ENCODE measurements around the gene DMD.

Gene DMD

DNA sequence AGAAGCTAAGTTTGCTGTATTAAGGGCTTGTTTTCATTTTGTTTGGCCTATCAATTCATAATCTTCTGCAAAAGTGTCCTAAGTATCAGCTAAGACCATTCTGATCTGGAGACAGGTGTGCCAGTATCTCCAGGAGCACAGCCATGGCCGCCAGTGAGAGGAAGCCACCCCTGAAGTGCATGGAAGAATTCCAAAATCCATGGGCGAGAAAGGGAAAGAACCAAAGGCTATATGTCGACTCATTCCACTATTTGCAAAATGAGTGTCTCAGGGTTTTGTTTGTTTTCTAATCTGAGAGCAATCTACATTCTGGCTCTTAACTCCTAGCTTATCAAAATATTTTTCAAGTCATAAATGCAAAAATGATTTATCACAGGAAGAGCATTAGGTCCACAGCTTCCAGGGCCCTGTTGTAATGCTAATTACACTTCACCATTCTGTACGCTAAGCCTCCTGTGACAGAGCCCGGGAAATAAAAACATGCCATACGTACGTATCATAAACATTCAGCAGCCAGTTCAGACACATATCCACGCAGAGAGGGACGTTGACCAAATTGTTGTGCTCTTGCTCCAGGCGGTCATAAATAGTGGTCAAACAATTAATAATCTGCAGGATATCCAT, 2002.2 kb downstream of the DMD start:
- no peak for DNase-seq

DNA sequence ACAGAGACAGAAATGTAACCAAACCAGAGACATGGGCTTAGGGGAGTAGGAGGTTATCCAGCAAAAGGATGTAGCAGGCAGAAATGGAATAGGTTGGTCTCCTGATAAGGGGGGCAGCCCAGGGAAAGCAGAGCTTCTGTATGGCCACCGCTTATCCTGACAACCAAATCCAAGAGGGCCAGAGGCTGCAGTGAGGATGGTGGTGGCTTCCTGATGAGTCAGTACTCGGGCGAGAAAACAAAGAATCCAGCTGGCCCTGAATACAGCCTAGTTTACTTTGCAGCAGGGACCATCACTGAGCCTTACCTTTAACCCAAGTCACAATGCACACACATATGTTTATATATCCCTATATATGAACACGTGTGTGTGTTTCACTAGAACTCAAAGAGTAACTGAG, 2009.8 kb downstream of the DMD start:
- DNase-seq: no peak

DNA sequence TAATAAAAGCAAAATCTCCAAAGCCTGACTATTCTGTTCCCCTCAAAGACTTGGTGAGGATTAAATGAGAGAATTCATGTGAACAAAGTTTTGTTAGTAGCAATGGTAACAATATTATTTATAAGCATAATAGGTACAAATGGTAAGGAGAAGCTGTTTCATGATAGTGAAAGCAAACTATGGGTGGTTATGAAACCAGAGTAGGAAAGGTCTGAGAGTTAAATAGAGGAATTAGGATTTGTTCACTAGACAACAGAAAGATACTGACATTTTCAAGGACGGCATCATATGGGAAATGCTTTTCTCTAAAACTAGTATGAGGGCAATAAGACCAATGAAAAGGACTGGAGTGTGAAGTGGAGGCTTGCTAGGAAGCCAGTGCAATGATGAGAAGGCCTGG, 2010.9 kb downstream of the DMD start:
- no peak for DNase-seq

DNA sequence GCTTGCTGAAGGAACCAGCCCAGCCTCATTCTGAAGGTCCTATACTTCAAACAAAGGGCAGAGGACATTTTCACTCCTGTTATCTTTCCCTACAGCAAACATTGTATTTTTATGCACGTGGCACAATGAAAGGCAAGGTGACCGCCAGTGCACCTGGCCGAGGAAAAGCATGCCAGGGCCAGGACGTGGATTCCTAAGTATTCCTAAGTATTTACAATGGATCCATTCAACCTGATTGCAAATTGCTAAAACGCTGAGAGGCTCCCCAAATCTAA, 2011.6 kb downstream of the DMD start:
- no peak for DNase-seq

DNA sequence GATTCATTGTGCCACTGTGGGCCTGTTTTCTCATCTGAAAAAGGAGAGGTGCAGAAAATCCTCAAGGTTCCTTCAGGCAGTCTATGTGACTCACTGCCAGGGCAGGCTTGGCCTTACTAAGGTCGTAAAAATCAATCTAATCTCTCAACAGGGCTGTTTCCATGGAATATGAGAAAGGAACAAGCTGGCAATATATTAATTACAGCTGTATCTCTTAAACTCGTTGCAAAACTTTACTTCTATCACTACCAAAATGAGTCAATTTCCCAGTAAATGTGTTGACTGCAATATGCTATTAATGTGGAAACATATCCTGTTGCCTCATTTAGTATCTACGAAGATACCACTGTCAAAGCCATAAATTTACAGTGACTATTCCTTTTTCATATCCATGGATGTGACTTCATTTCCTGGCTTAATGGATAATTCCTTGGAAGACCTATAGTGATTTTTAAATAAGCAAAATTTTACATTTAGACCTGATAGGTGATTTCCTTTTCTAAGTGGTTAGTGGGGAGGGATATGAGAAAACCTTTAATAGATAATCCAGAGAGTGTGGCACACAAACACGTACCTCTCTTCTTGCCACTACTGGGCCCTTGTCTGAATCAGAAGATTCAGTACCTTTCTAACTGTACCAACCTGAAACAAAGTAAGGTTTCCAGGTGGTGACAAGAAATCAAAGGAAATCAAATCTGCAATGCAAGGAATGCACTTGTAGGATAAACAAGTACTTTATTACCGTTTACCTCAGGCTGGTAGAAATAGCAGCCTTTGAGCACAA, 2012.1 kb downstream of the DMD start:
- DNase-seq: no peak

DNA sequence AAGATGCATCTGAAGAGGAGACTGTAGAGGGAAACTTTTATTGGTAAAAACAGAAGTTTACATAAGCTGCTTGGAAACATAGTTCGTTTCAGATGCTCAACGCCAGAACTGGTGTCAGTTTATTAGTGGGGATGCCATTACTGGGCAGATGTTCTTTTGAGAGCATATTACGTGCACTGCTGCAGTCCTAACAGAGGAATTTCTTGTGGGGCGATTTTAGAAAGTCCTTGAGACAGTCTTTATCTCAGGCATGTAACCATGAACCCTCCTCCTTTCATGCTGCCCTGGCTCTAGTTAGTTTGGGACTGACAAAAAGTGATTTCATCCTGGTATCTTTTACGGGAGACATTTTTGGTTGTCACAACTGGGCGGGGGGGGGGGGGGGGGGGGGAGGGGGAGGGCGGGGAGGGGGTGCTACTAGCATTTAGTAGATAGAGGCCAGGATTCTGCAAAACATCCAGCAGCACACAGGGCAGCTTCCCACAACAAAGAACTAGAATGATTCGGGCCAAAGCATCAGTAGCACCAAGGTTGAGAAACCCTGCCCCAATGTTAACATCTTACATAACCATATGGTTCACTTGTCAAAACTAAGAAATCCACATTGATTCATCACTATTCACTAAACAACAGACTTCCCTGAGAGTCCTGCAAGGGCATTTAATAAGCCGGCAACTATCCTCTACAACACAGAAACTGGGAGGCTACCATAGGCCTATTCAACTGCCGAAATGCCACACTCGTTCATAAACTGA, 2021.0 kb downstream of the DMD start:
- DNase-seq: no peak

DNA sequence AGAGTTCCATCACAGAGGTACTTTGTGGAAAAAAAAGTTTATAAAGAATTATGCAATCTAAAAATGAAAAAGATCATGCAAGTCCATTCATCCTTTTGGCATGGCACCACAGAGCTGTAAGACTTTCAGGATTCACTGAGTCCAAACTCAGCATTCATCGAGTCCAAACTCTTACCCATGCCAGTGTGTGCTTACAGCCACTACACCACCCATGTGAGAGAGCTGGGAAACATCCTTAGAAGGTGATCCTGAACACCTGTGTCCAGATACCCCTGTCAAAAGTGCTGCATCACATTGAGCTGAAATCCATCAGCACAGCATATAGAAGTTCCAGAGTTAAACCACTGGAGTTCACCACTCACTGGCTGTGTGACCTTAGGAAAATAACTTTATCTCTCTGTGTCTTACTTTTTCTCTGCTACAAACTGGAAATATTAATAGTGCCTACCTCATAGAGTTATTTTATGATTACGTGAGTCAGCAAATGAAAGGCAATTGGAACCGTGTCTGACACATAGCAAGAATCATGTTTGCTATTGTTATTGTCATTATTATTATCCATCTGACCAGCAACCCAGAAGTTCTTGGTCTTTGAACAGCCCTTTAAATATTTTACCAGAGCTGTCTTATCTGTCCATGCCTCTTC, 2024.5 kb downstream of the DMD start:
- DNase-seq: no peak

DNA sequence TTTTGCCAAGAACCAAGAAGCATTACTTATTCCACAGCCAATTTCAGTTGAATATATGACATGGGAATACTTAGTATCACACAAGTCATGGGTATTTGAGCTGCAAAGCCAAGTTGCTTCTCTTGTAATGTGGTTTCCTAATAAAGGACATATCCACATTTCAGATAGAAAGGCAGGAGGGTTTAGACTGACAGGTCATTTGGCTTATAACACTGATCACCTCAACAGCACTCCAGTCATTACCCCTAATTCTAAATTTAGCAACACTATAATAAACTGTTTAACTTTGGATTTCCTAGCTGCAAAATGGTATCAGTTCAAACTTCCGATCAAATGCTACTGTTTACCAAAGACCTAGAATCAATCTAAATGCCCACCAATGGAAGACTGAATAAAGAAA, 2025.5 kb downstream of the DMD start:
- DNase-seq: no peak

DNA sequence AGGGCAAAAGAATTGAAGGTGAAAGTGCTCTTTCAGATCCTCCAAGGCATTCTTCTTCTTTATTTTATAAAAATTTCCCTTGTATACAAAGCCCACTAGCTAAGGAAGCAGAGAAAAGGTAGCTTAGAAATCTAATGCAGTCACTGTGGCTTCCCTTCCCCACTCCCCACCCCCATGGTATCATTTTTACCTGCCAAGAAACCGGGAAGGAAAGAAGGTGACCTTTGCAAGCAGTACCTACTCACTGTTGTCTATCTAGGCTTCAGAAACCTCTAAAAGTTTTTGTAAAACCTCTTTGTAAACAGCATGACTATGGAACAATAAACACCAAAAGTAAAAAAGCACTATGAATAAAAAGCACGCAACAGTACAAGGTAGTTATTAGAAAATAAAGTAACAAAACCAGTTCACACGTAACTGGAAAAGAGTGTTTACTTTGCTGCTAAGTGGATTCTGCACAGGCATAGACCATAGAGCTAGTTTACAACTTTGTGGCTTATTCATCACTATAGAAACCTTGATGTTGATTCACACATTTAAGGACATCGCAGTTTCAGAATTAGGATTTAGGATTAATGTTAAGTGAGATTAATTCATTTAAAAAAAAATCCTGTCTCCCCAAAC, 2029.9 kb downstream of the DMD start:
- no peak for DNase-seq

DNA sequence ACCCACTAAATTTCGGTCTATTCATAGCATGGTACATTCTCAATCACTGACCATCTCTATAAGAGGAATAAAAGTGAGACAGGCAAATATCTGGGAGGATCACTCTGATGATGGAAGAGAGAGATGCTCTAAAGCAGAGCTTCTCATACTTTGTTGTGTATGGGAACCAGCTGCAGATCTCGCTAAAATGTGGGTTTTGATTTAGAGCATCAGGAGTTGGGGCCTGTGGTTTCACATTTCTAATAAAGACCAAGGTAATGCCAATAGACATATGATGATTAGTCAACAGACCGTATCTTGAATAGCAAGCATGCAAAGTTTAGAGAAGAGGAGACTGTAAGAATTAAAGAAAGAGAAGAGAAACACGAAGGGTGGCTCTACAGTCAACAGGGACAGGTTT, 2032.1 kb downstream of the DMD start:
- DNase-seq: no peak

DNA sequence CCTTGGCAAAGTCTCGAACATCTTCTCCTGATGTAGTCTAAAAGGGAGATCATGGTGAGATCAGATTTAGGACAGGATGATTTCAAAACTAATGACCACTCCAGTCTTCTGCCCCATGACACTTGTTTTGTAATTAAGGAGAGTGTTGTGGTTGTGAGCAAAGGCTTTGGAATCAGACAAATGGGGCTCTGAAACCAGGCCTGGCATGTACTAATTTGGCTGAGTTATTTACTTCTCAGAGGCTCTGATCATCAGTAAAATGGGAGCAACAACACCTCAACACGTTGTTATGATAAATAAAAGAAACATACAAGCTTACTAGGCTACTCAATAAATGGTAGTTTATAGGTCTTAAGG, 2032.6 kb downstream of the DMD start:
- DNase-seq: no peak

DNA sequence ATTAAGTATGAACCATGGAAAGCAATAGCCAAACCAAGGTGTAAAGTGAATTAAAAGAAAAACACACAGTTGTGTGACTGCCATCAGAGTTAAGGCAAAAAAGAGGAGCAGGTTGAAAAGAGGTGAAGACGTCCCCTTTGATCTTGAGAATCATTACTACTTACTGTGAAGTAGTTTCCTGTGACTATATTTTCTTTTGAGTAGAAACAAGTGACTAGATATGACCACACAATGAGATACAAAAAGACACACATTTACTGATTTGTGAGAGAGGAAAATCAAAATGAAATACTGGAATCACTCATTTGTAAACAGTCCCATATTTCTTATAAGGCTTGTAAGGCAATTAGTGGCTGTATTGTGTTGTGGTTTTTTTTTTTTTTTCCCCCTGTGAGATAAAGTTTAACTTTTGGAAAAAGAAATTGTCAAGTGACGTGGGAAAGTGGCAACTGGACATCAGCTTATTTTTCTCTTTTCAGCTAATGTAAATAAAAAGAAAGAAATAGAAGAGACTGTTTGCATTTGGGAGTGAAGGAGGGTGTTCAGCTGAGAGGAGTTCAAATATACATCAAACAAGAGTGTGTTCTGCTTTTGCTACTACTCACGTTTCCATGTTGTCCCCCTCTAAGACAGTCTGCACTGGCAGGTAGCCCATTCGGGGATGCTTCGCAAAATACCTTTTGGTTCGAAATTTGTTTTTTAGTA, 2033.1 kb downstream of the DMD start:
- no peak for DNase-seq

DNA sequence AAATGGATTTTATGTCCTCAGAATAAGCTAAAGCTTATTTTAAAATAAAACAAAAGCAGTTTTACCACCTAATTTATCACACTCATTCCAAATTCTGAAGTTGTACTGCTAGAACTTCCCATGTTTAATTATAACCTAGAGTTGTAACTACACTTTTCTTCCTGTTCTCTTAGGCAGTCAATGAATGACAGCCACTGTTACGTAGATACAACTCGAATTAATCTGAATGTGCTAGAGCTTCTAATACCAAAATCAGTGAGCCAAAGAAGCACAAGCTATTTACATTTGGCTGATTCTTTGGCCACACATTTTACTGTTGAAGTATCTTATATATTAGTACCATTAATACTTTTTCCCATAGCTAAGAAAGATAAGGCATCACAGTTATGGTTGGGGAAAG, 2040.6 kb downstream of the DMD start:
- no peak for DNase-seq

DNA sequence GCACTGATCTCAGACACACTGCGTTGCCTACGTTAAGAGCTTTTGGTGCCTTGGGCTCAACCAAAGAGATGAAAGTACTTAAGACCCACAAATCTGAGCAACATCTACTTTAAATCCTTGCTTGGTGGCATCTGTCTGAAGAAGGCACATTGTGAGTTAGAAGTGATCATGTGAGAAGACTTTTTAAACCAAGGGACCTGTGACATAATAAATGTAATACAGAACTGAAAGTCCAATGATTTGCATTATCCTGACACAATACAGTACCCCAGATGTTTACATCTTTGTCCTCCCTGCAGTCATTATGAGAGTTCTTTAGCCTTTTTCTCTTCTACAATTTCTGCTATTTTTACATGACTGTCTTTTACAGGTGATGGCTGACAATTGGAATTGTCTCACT, 2042.8 kb downstream of the DMD start:
- DNase-seq: no peak

DNA sequence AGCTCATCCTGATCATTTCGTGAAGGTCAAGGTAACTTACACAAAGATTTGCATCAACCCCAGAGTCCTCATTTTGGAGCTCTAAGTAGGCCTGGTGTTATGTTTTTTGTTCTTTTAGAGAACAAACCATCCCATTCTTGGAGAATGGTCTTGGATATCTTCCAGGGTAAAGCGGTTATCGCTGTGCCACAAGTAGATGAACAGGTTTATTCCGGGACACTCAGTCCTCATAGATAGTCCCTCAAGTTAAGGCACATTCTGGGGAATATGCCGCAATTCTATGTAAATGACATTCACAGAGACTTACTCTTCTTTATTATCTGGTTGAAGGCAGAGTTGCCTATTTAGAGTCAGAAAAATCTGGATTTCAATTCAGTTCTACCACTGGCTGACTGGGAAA, 2044.5 kb downstream of the DMD start:
- no peak for DNase-seq

DNA sequence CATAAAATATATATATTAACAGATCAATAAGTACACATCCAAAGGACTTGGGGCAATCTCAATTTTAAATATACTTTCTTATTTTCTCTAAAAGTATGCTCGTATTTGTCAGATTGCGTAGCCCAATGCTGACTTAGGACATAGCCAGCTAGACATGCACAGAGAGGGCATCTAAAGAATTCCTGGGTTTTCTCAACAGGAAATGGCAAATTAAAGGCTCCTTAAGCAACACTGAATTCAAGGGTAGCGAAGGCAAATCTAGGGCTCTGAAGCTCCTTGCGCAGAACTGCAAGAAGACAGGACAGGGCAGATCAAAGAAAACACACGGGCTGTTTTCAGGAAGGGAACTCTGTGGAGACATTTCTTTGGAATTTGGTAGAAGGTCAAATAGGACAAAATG, 2044.9 kb downstream of the DMD start:
- DNase-seq: no peak

DNA sequence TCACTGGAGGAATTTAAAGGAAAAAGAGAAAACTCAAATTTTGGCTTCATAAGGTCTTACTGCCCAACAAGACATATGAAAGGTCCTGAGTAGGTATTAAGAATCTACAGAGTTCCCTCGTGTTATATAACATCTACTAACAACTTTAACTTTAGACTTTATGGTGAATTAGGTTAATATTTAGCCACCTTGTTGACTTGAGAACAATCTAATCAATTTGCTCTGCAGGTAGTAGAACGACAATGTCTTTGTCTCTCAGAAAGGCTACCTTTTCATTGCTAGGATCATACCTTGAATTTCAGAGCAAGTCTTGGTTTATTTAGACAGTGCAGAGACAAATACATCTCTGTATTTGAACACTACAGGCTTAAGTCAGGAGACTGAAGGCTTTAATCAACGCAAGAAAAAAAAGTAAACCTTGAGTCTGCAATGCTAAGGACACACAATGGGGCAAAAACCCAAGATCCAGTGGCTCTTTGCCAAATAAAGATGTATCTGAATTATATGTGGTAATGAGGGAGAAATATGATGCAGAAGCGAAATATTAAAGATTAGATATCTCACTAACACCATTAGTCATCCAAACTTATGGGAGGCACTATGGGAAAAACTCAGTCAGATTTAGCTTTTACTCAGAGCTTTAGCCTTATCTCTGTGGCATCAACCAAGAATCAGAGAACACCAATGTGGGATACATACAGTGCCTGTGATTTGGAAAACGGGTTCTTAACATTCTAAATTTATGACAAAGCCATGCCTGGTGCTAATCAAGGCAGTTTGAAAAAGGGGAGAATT, 2045.9 kb downstream of the DMD start:
- DNase-seq: no peak

DNA sequence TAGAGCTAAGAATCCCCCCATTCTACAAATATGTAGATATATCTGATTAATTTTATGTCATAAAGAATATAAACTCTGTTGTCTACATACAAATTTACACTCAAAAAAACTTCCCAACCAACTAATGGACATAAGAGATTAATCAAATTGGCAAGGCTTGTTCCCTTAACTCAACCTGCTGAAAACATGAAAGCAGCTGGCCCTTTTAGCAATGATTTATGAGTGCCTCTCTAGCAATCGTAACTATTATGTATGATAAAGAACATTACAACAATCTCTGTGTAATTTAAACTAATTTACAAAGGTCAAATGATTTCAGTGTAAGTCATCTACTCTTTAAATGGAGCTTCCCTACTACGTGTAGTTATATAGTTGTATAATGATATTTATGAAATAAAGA, 2056.4 kb downstream of the DMD start:
- DNase-seq: no peak

DNA sequence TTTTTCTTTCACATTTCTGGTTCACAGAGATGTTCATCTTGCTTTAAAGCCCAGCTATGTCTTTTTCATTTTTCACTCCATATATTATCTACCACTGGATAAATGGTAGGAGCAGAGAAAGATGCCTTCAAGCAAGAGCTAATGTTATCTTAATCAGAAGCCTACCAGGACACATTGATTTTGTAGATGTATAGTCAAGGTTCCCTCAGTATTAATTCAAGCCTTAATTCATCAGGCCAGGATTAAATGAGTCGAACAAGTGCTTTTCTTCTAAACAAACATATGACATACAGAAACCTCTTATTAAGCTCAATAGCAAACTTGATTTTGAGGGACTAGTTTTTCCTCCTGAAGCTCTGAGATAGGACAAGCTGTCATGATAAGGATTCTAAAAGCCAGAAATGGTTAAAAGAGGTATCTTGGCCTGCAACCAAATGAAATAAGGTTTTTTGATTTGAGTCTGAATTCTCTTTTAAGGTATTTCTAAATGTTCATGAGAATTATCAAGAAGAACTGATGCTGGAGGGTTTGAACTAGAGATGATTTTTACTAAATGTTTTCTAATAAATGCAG, 2057.8 kb downstream of the DMD start:
- DNase-seq: no peak

DNA sequence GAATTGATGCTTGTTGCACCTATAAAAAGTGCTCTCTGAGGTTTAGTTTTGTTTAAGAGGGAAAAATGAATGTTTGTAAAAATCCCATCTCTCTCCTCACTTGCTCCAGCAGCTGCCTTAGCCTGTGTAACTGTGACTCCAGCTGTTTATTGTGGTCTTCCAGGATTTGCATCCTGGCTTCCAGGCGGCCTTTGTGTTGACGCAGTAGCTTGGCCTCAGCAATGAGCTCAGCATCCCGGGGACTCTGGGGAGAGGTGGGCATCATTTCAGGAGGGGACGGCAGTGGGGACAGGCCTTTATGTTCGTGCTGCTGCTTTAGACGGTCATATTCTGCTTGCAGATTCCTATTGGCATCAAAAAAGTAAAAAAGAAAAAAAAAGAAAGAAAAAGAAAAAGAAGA, 2064.2 kb downstream of the DMD start:
- no peak for DNase-seq

DNA sequence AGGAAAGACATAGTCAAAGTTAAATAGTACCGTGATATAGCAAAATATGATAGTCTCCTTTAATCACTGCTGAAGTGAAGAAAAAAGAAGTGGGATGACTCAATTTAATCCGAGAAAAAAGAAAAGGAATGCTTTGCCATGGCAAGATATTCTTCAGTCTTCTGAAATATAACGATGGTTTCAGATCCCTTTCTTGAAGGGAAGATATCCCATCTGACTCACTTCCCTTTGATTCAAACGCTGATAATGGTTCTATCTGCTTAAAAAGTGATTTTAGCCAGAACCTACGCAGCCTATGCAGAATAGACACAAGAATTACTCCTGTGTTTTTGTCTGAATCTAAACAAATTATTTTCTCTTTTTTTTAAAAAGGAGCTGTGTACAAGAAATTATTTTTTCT, 2071.4 kb downstream of the DMD start:
- DNase-seq: no peak

DNA sequence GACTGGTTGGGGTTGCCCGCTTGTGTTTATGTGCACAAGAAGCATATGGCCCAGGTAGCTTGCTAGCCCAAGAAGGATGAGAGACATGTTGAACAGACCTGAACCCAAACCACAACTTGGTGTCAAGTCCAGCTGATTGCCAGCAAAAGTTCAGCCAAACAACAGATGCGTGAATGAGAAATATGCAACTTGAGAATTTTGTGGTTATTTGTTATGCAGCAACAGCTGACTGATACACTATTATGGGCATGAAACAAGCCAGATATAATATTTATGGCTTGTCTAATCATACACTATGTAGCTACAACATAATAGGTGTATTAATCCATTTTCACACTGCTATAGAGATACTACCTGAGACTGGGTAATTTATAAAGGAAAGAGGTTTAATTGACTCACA, 2073.2 kb downstream of the DMD start:
- no peak for DNase-seq

All from activated CD4-positive, alpha-beta T cell treated with anti-CD3 and anti-CD28 coated beads for 48 hours (primary cell).